ENCODE results near the gene CCDC3.

CCDC3 gene

GRCh38 chr10:13001041-13001886, at the start of gene CCDC3:
Gene CCDC3, minus strand, starts transcription at chr10:13001713. Its CDS starts 143 bp downstream, at chr10:13001570.
- Histone ChIP-seq H3K9me3 (replicated peaks in 1 of 11) (no peaks in the 10 kb centered on the region; a peak in 3 of 22 replicates), H3K27ac (no peak within 1 kb of the TSS), H4K20me1 (peaks cover 0 to 6% (median 0%) of the 10 kb centered on the region in 11 experiments; a peak in 2 of 22 replicates), H3K4me2 (peak within 1 kb of the TSS; percentile 83 to 97 (median 94)), H3K4me3 (peak within 1 kb of the TSS; percentile 54 to 73 (median 62)), H3K27me3 (peaks cover 38 to 55% (median 46%) of the 10 kb centered on the region in 11 experiments), H3K36me3 (no peaks in the 10 kb centered on the region), H3K4me1 (peaks cover 0 to 11% (median 6%) of the 10 kb centered on the region in 10 experiments; a peak in 10 of 20 replicates), H3K9ac (peak within 1 kb of the TSS in 10 of 11 experiments; percentile 20 to 61 (median 56); a peak in 17 of 22 replicates)
- no peak for TF ChIP-seq Cebpa-rat (IDR thresholded peaks at IDR 0.05)

GRCh38 chr10:13051126-13051694, 49.7 kb upstream of the CCDC3 start:
- peaks cover 0 to 15% (median 12%) of the 10 kb centered on the region in 10 experiments; a peak in 14 of 20 replicates for H3K4me1 ChIP-seq
- H4K20me1 ChIP-seq: no peaks in the 10 kb centered on the region
- TF ChIP-seq Cebpa-rat (IDR thresholded peaks at IDR 0.05): no peak
- H3K27me3 ChIP-seq: no peaks in the 10 kb centered on the region
- no peaks in the 10 kb centered on the region for H3K36me3 ChIP-seq
- H3K4me3 ChIP-seq: no peak overlapping the region
- H3K9me3 ChIP-seq (replicated peaks in 1 of 11): no peaks in the 10 kb centered on the region
- no peak overlapping the region for H3K27ac ChIP-seq
- H3K9ac ChIP-seq: no peak overlapping the region
- no peak overlapping the region for H3K4me2 ChIP-seq

GRCh38 chr10:13049774-13050420, 48.4 kb upstream of the CCDC3 start:
- H4K20me1 ChIP-seq: no peaks in the 10 kb centered on the region
- no peaks in the 10 kb centered on the region for H3K27me3 ChIP-seq
- no peak overlapping the region for H3K4me3 ChIP-seq
- H3K4me2 ChIP-seq: no peak overlapping the region
- H3K9me3 ChIP-seq (replicated peaks in 1 of 11): no peaks in the 10 kb centered on the region
- peaks cover 0 to 7% (median 4%) of the 10 kb centered on the region in 10 experiments; a peak in 14 of 20 replicates for H3K4me1 ChIP-seq
- H3K36me3 ChIP-seq: no peaks in the 10 kb centered on the region
- TF ChIP-seq Cebpa-rat (IDR thresholded peaks at IDR 0.05): no peak
- H3K27ac ChIP-seq: no peak overlapping the region
- no peak overlapping the region for H3K9ac ChIP-seq

- H3K27me3 ChIP-seq: no peaks in the 10 kb centered on the region
- H3K9me3 ChIP-seq (replicated peaks in 1 of 11): 0 out of 22 replicates have a peak, but pooled peaks cover 0 to under 1% (median 0%) of the 10 kb centered on the region in 11 experiments
- no peaks in the 10 kb centered on the region; a peak in 1 of 20 replicates for H3K4me1 ChIP-seq
- no peaks in the 10 kb centered on the region for H3K36me3 ChIP-seq
- H3K4me2 ChIP-seq: no peak overlapping the region
- no peak overlapping the region for H3K4me3 ChIP-seq
- H3K9ac ChIP-seq: no peak overlapping the region
- H4K20me1 ChIP-seq: no peaks in the 10 kb centered on the region
- H3K27ac ChIP-seq: no peak overlapping the region
- TF ChIP-seq Cebpa-rat (IDR thresholded peaks at IDR 0.05): no peak
These were observed 47.2 kb upstream of the CCDC3 start for GRCh38 chr10:13048762-13049161.

- H3K4me2 ChIP-seq: no peak overlapping the region
- H3K27ac ChIP-seq: no peak overlapping the region
- no peaks in the 10 kb centered on the region for H3K36me3 ChIP-seq
- no peak overlapping the region for H3K9ac ChIP-seq
- no peaks in the 10 kb centered on the region for H4K20me1 ChIP-seq
- H3K27me3 ChIP-seq: no peaks in the 10 kb centered on the region
- TF ChIP-seq Cebpa-rat (IDR thresholded peaks at IDR 0.05): no peak
- H3K4me1 ChIP-seq: no peaks in the 10 kb centered on the region
- H3K4me3 ChIP-seq: no peak overlapping the region
- peaks cover 0 to 8% (median 7%) of the 10 kb centered on the region in 11 experiments; a peak in 10 of 22 replicates for H3K9me3 ChIP-seq (replicated peaks in 1 of 11)
These were observed 46.2 kb upstream of the CCDC3 start for GRCh38 chr10:13047529-13048206.

- Histone ChIP-seq H3K4me1 (no peaks in the 10 kb centered on the region), H3K4me2 (no peak overlapping the region), H3K27me3 (no peaks in the 10 kb centered on the region), H3K27ac (no peak overlapping the region), H3K9me3 (replicated peaks in 1 of 11) (peaks cover 0 to 8% (median 7%) of the 10 kb centered on the region in 11 experiments; a peak in 10 of 22 replicates), H4K20me1 (no peaks in the 10 kb centered on the region), H3K9ac (no peak overlapping the region), H3K4me3 (no peak overlapping the region), H3K36me3 (no peaks in the 10 kb centered on the region)
- no peak for TF ChIP-seq Cebpa-rat (IDR thresholded peaks at IDR 0.05)
These were observed 45.5 kb upstream of the CCDC3 start for GRCh38 chr10:13046851-13047528.

GRCh38 chr10:13043520-13043919, 42.0 kb upstream of the CCDC3 start:
- H4K20me1 ChIP-seq: no peaks in the 10 kb centered on the region
- no peaks in the 10 kb centered on the region for H3K4me1 ChIP-seq
- peaks cover 0 to 8% (median 7%) of the 10 kb centered on the region in 11 experiments; a peak in 10 of 22 replicates for H3K9me3 ChIP-seq (replicated peaks in 1 of 11)
- H3K36me3 ChIP-seq: no peaks in the 10 kb centered on the region
- no peak overlapping the region for H3K4me3 ChIP-seq
- H3K27me3 ChIP-seq: no peaks in the 10 kb centered on the region
- no peak overlapping the region for H3K9ac ChIP-seq
- H3K4me2 ChIP-seq: no peak overlapping the region
- H3K27ac ChIP-seq: no peak overlapping the region
- no peak for TF ChIP-seq Cebpa-rat (IDR thresholded peaks at IDR 0.05)

- Histone ChIP-seq H3K9ac (no peak overlapping the region), H3K4me3 (no peak overlapping the region), H3K4me1 (no peaks in the 10 kb centered on the region), H4K20me1 (no peaks in the 10 kb centered on the region), H3K27ac (no peak overlapping the region), H3K36me3 (no peaks in the 10 kb centered on the region), H3K9me3 (replicated peaks in 1 of 11) (peaks cover 0 to 8% (median 7%) of the 10 kb centered on the region in 11 experiments; a peak in 10 of 22 replicates), H3K27me3 (no peaks in the 10 kb centered on the region), H3K4me2 (no peak overlapping the region)
- TF ChIP-seq Cebpa-rat (IDR thresholded peaks at IDR 0.05): no peak
These were observed 38.2 kb upstream of the CCDC3 start for GRCh38 chr10:13039761-13040160.
